Sigmoid colon (tissue), 4 donors: Measurements from ENCODE around the gene ZXDC.

ENCODE experiments used
- CTCF ChIP-seq, 4 experiments: fragments of 450-650 bp in 3 of 4; fragments of 200-600 bp in 1 of 4; IDR thresholded peaks; one replicate each; pipeline ENCODE4 v1.5.1; 2016 to 2019; ENCODE audit warnings: antibody characterized with exemption in 4 of 4, mild to moderate bottlenecking in 3 of 4, moderate library complexity in 2 of 4
- POLR2A ChIP-seq, 2 donors: fragments of 450-650 bp; IDR thresholded peaks; one replicate each; pipeline ENCODE4 v1.6.1; 2016; ENCODE audit warnings: antibody characterized with exemption in 2 of 2, mild to moderate bottlenecking in 2 of 2, moderate library complexity in 2 of 2
- POLR2AphosphoS5 ChIP-seq, 4 donors: sonication (generic); formaldehyde crosslinking; IDR thresholded peaks; one replicate each; pipeline ENCODE4 v1.6.1; 2017; ENCODE audit warnings: antibody characterized with exemption in 4 of 4

- TF ChIP-seq POLR2A (IDR thresholded peaks at IDR 0.05): no peak
- TF ChIP-seq CTCF (IDR thresholded peaks at IDR 0.05): no peak
- TF ChIP-seq POLR2AphosphoS5 (IDR thresholded peaks at IDR 0.05): peak in 3 of 4 donors; percentile 35 to 79 (median 48)
These were observed 3.2 kb downstream of the ZXDC start for GRCh38 chr3:126472277-126473006.
